Activated CD8-positive, alpha-beta memory T cell treated with anti-CD3 and anti-CD28 coated beads for 36 hours (primary cell): Measurements from ENCODE around the gene SLC13A1. TPM values are rescaled to one million over a fixed set of nuclear protein-coding genes. Genes with fewer than 3 reads are reported as not detected.
"Not testable (repeated sequence)": the region's sequence is repeated elsewhere in the genome, so short reads cannot be mapped to it uniquely, and the experiment has no call there.

Experiments used
- CTCF ChIA-PET: fragments of 350-600 bp; sonication (Branson Sonifier 250); formaldehyde crosslinking; loops from one replicate; lab custom pipeline; 2021; ENCODE audit warnings: antibody characterized with exemption; lab: Charles Lee
- POLR2A ChIA-PET: fragments of 350-600 bp; sonication (Branson Sonifier 250); formaldehyde crosslinking; loops from one replicate; lab custom pipeline; 2021; ENCODE audit warnings: antibody characterized with exemption; lab: Charles Lee
- total RNA-seq, 2 experiments: library from RNA; stranded (reverse); gene quantifications; one replicate each; pipeline ENCODE4 v1.2.3, GENCODE V29; 2021

Gene SLC13A1
- total RNA-seq, result not detected

DNA sequence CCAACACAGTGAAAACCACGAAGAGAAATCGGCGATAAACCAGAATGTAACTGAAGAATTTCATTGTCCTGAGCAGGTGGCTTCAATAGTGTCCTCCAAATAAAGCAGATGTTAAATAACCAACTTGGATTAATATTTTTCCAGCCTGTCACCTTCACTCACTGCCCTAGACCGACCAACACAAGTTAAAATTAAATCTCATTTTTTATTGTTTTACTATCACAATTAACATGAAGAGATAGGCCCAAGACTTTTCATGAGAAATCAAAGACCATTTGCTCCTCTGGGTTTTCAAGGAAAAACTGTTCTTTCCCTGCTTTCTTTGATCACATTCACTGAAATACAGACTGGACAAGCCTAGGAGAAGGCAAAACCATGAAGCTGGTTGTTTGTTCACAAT is at the start of gene SLC13A1:
Gene SLC13A1 (minus strand): TSS at position 87 of the 400 bp plus-strand sequence. CDS start 23 bp downstream, at position 64.
- CTCF ChIA-PET, result no interaction called here
- POLR2A ChIA-PET, result no interaction called here

GRCh38 chr7:123244768-123245167 is 45.0 kb upstream of the SLC13A1 start:
- ChIA-PET POLR2A (no interaction called here), CTCF (no interaction called here)

DNA sequence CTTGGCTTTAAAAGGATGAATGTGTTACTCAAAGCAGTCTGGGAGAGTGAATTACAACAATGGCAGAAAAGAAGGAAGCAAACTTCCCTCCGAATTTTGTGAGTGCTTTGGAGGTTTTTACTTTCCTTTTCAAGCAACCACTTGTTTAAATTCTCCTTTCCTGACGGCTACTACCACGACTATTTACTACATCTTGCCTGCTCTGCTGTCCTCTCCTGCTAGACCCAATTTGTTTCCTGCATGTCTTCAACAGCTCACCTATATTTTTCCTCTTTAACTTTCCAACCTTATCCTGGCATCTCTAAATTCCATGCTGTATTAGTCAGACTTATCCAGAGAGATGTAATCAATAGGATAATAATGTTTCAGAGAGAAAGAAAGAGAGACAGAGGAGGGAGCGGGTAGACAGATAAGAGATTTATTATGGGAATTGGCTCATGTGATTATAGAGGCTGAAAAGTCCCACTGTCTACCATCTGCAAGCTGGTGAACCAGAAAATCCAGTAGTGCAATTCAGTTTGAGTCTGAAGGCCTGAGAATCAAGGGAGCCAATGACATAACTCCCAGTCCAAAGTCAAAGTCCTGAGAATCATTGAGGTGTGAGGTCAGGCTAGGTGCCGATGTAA is 42.8 kb upstream of the SLC13A1 start:
- POLR2A ChIA-PET, result no interaction called here
- CTCF ChIA-PET, result no interaction called here

- ChIA-PET CTCF (no interaction called here), POLR2A (no interaction called here)
Observed at GRCh38 chr7:123241809-123242208, 42.0 kb upstream of the SLC13A1 start.

- CTCF ChIA-PET, result no interaction called here
- POLR2A ChIA-PET, result no interaction called here
Observed at GRCh38 chr7:123231021-123232000, 31.5 kb upstream of the SLC13A1 start.

GRCh38 chr7:123230603-123231002 is 30.8 kb upstream of the SLC13A1 start:
- ChIA-PET CTCF (no interaction called here), POLR2A (no interaction called here)

DNA sequence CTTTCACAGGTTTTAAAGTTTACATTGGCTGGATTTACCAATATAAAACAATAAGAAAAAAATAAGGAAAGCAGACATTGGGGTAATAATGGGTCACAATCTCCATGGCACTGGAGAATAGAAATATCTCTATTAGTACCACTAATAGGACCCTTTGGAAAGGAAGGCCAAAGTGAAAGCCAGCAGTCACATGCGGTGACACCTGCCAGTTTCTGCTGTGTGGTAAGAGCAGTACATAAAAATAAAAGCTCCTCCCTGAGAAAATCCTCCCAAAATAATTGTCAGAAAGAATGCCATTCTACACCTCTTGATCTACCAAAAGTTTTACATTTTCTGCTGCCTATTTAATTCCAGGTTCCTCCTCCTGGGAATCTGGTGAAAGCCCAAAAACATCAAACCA is 30.4 kb upstream of the SLC13A1 start:
- POLR2A ChIA-PET, result no interaction called here

DNA sequence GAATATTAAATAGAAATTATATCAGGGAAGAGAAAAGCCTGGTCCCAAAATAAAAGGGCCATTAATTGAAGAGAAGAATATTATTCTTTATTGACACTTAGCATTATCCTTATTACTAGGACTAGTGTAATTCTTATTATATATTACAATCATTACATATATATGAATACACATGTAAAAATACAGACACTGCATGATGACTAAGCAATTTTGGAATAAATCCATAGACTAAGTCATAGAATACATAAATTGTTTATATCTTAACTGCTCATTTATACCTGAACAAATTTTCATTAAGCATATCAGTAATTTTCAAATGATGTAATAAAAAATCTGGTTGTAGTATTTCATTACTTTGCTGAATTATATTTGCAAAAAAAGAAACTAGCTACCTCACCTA is 29.7 kb upstream of the SLC13A1 start:
- ChIA-PET CTCF (no interaction called here), POLR2A (no interaction called here)

More for the DNA sequence above, 30.4 kb upstream of the SLC13A1 start:
- CTCF ChIA-PET, result no interaction called here

GRCh38 chr7:123227666-123228065 is 27.9 kb upstream of the SLC13A1 start:
- CTCF ChIA-PET, POLR2A ChIA-PET: not testable (repeated sequence)

DNA sequence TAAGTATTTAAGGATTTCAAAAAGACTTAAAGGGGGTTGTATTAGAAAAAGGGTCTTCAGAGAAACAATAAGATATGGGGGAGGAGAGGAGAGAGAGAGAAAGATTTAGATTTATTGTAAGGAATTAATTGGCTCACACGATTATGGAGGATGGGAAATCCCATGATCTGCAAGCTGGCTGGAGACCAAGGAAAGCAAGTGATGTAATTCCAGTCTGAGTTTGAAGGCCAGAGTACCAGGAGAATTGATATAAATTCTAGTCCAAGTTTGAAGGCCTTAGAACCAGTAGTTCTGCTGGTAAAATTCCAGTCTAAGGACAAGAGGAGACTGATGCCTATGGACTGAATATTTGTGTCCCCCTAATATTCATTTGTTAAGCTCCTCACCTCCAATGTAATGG is 20.6 kb upstream of the SLC13A1 start:
- CTCF ChIA-PET, result no interaction called here
- POLR2A ChIA-PET, result no interaction called here

DNA sequence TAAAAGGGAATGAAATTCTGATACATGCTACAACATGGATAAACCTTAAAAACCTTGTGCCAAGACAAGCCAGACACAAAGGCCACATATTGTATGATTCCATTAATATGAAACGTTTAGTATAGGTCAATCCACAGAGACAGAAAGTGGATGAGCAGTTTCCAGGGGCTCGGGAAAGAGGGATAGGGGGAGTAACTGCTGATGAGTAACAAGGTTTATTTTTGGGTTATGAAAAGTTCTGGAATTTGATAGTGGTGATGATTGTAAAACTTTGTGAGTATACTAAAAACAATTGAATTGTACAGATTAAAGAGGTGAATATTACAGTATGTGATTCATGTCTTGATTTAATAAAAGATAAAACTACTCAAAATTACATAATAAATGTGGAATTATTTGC is 19.1 kb upstream of the SLC13A1 start:
- POLR2A ChIA-PET, result no interaction called here
- CTCF ChIA-PET, result no interaction called here

- ChIA-PET CTCF (no interaction called here), POLR2A (no interaction called here)
Observed at GRCh38 chr7:123216825-123217224, 17.1 kb upstream of the SLC13A1 start.

GRCh38 chr7:123215350-123215749 is 15.6 kb upstream of the SLC13A1 start:
- POLR2A ChIA-PET, result no interaction called here
- CTCF ChIA-PET, result no interaction called here

GRCh38 chr7:123211545-123211944 is 11.8 kb upstream of the SLC13A1 start:
- ChIA-PET POLR2A (no interaction called here), CTCF (no interaction called here)

GRCh38 chr7:123210986-123211385 is 11.2 kb upstream of the SLC13A1 start:
- ChIA-PET POLR2A (no interaction called here), CTCF (no interaction called here)

- POLR2A ChIA-PET, result no interaction called here
- CTCF ChIA-PET, result interaction anchor here (0.7 kb wide), 1 partner anchor 238 kb away, joined by 4 read pairs; no protein-coding TSS in a partner anchor
Observed at GRCh38 chr7:123209786-123210185, 10.0 kb upstream of the SLC13A1 start.

DNA sequence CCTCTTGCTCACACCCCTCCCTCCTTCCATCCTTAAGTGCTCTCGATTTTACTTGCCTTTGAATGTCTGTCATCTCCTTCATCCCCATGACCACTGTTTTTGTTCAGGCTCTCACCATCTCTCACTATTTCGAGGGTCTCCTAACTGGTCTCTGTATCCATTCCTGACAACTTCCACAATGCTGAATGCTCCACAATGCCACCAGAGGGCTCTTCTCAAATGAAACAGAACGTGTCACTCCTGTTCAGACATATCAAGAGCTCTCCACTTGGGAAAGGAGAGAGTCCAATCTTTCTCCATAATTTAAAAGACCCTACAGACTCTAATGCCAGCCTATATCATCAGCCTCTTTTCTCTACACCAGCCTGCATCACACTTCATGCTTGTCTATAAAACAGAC is 9.0 kb upstream of the SLC13A1 start:
- ChIA-PET CTCF (no interaction called here), POLR2A (no interaction called here)

GRCh38 chr7:123204206-123204835 is 4.6 kb upstream of the SLC13A1 start:
- CTCF ChIA-PET, result no interaction called here

DNA sequence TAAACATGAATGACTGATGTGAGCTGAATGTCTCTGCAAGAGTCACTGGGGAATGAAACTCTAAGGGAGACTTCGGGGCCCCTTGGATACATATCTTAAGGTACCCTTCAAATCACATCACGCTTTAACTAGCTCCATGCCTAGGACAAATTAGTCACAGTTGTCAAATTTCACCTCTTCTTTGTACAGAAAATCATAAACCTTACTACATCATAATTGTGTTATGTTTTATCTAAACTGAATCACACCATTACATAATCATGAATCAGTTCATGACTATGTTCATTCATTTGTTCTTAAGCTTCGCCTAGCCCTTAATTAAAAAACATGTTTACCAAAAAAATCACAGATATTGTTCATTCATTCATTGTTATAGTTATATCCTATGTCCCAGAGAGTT is 2.1 kb upstream of the SLC13A1 start:
- POLR2A ChIA-PET, result no interaction called here
- CTCF ChIA-PET, result no interaction called here

More at GRCh38 chr7:123204206-123204835, 4.6 kb upstream of the SLC13A1 start:
- POLR2A ChIA-PET, result no interaction called here
